PC-9 (cell line): ENCODE data around the gene NEUROD2. TPM values are rescaled to one million over a fixed set of nuclear protein-coding genes. Genes with fewer than 3 reads are reported as not detected.
A peak's percentile ranks its signal among the peaks of the same experiment; 100 is the strongest.

Experiments used
- BruUV-seq: library from RNA; stranded (reverse); fragments of 400-500 nt; replicated peaks from 2 replicates; lab custom pipeline; 2021; lab: Mats Ljungman, UMichigan
- CTCF ChIA-PET: fragments of 300-600 bp; sonication (Branson Sonifier 250); formaldehyde crosslinking; loops from one replicate; lab custom pipeline; 2022; ENCODE audit warnings: antibody characterized with exemption; lab: Charles Lee
- POLR2A ChIA-PET: fragments of 300-600 bp; sonication (Branson Sonifier 250); formaldehyde crosslinking; loops from one replicate; lab custom pipeline; 2022; ENCODE audit warnings: antibody characterized with exemption; ENCODE audit not compliant: unreplicated experiment; lab: Charles Lee
- DNase-seq, 2 experiments: peaks; one replicate each; pipeline versions ENCODE4 v3.0.0 to v3.0.0-alpha.2; 2015 to 2022; ENCODE audit warnings: mixed read lengths in 1 of 2
- H2AFZ ChIP-seq: fragments of 200-600 bp; sonication (generic); 2 replicates; pipeline ENCODE4 v1.8.1; 2017; ENCODE audit warnings: antibody characterized with exemption
- H3F3A ChIP-seq: fragments of 200-600 bp; sonication (generic); 2 replicates; pipeline ENCODE4 v1.8.1; 2017; ENCODE audit warnings: antibody characterized with exemption, mild to moderate bottlenecking, low read depth; ENCODE audit not compliant: insufficient read depth
- H3K27ac ChIP-seq: fragments of 200-600 bp; sonication (generic); 2 replicates; pipeline ENCODE4 v1.6.1; 2016; ENCODE audit warnings: mixed run types
- H3K27me3 ChIP-seq: fragments of 200-600 bp; sonication (generic); 2 replicates; pipeline ENCODE4 v1.6.1; 2016; ENCODE audit warnings: low read depth, mixed run types; ENCODE audit not compliant: insufficient read depth
- H3K36me3 ChIP-seq: fragments of 200-600 bp; sonication (generic); 2 replicates; pipeline ENCODE4 v1.6.1; 2016; ENCODE audit warnings: low read depth, mixed run types
- H3K4me1 ChIP-seq: fragments of 200-600 bp; sonication (generic); replicated peaks from 2 replicates; pipeline ENCODE4 v1.6.1; 2016; ENCODE audit warnings: mixed run types; ENCODE audit not compliant: insufficient read depth
- H3K4me2 ChIP-seq: fragments of 200-600 bp; sonication (generic); 2 replicates; pipeline ENCODE4 v1.6.1; 2017; ENCODE audit warnings: mixed run types
- H3K4me3 ChIP-seq: fragments of 200-600 bp; sonication (generic); 2 replicates; pipeline ENCODE4 v1.6.1; 2016; ENCODE audit warnings: mixed run types
- H3K79me2 ChIP-seq: fragments of 200-600 bp; sonication (generic); 2 replicates; pipeline ENCODE4 v1.6.1; 2017; ENCODE audit warnings: low read depth, mixed run types
- H3K9me2 ChIP-seq: fragments of 200-600 bp; sonication (generic); 2 replicates; pipeline ENCODE4 v1.8.1; 2017; ENCODE audit warnings: mild to moderate bottlenecking; ENCODE audit not compliant: insufficient read depth
- H3K9me3 ChIP-seq: fragments of 200-600 bp; sonication (generic); 2 replicates; pipeline ENCODE4 v1.8.1; 2016; ENCODE audit warnings: low read depth; ENCODE audit not compliant: insufficient read depth
- H4K20me1 ChIP-seq: fragments of 200-600 bp; sonication (generic); 2 replicates; pipeline ENCODE4 v1.8.1; 2017; ENCODE audit not compliant: insufficient read depth
- CTCF ChIP-seq: fragments of 200-600 bp; sonication (generic); conservative IDR thresholded peaks from 2 replicates; pipeline ENCODE4 v1.6.1; 2017; ENCODE audit warnings: mixed run types, antibody characterized with exemption, mild to moderate bottlenecking, moderate library complexity
- EZH2 ChIP-seq: fragments of 200-600 bp; sonication (generic); IDR thresholded peaks from 2 replicates; pipeline ENCODE4 v1.8.0; 2017; ENCODE audit warnings: antibody characterized with exemption, low read depth
- intact Hi-C: fragments of 100-400 bp; cut with micrococcal nuclease; formaldehyde crosslinking; loops from one replicate; pipeline ENCODE4 v1.10.0; 2022; ENCODE audit not compliant: unreplicated experiment
- total RNA-seq: library from RNA; stranded (reverse); gene quantifications from 2 replicates; pipeline ENCODE4 v1.2.3, GENCODE V29; 2021

The NEUROD2 gene
- total RNA-seq, 1 experiment from 2014 or later, result not detected

- no peak overlapping the region for H3K27ac ChIP-seq
- H2AFZ ChIP-seq, result no peak overlapping the region
- no peaks in the 10 kb centered on the region for H3K9me2 ChIP-seq
- H3K79me2 ChIP-seq, result no peaks in the 10 kb centered on the region
- TF ChIP-seq CTCF (no peak), EZH2 (no peak)
- POLR2A ChIA-PET, result no interaction called here
- peaks cover 11% of the 10 kb centered on the region for H3F3A ChIP-seq
- CTCF ChIA-PET, result interaction anchor here (0.7 kb wide), 1 partner anchor 11 kb away, joined by 10 read pairs; no protein-coding TSS in a partner anchor
- peaks cover 27% of the 10 kb centered on the region for H3K27me3 ChIP-seq
- no peaks in the 10 kb centered on the region for H4K20me1 ChIP-seq
- no peak overlapping the region for H3K4me2 ChIP-seq
- BruUV-seq, result no TSS peak
- H3K4me1 ChIP-seq, result no peaks in the 10 kb centered on the region
- H3K4me3 ChIP-seq, result no peak overlapping the region
- intact Hi-C loops, result no loop called here
- no peaks in the 10 kb centered on the region for H3K9me3 ChIP-seq
- H3K36me3 ChIP-seq, result no peaks in the 10 kb centered on the region
- peak in 1 of 2 experiments; percentile 6 for DNase-seq
Measured at GRCh38 chr17:39612291-39612894, 4.7 kb upstream of the NEUROD2 start.

- Histone ChIP-seq H3K27me3 (peaks cover 29% of the 10 kb centered on the region), H3K9me3 (no peaks in the 10 kb centered on the region), H3K9me2 (no peaks in the 10 kb centered on the region), H4K20me1 (no peaks in the 10 kb centered on the region), H3K27ac (no peak overlapping the region), H3K4me3 (no peak overlapping the region), H3F3A (peaks cover 3% of the 10 kb centered on the region; the same call in 1 of the 2 replicates), H3K4me2 (no peak overlapping the region), H3K79me2 (no peaks in the 10 kb centered on the region), H3K4me1 (no peaks in the 10 kb centered on the region), H2AFZ (no peak overlapping the region), H3K36me3 (no peaks in the 10 kb centered on the region)
- DNase-seq, result no peak
- TF ChIP-seq CTCF, result no peak
- TF ChIP-seq EZH2, result no peak
- ChIA-PET CTCF (no interaction called here), POLR2A (no interaction called here)
- BruUV-seq, result no TSS peak
- intact Hi-C loops, result no loop called here
Measured at GRCh38 chr17:39611401-39612112, 3.8 kb upstream of the NEUROD2 start.

GRCh38 chr17:39609416-39610025 lies 1.8 kb upstream of the NEUROD2 start:
- Histone ChIP-seq H3F3A (no peaks in the 10 kb centered on the region), H3K9me3 (no peaks in the 10 kb centered on the region), H4K20me1 (no peaks in the 10 kb centered on the region), H3K27me3 (peaks cover 36% of the 10 kb centered on the region), H3K36me3 (no peaks in the 10 kb centered on the region), H3K4me1 (no peaks in the 10 kb centered on the region), H3K79me2 (no peaks in the 10 kb centered on the region), H3K4me3 (no peak overlapping the region), H2AFZ (no peak overlapping the region), H3K4me2 (no peak overlapping the region), H3K27ac (no peak overlapping the region), H3K9me2 (no peaks in the 10 kb centered on the region)
- no peak for TF ChIP-seq EZH2
- no peak for TF ChIP-seq CTCF
- no TSS peak for BruUV-seq
- DNase-seq, result no peak
- ChIA-PET POLR2A (no interaction called here), CTCF (no interaction called here)
- intact Hi-C loops, result no loop called here
